ENCODE data around the gene LCLAT1.

The LCLAT1 gene

DNA sequence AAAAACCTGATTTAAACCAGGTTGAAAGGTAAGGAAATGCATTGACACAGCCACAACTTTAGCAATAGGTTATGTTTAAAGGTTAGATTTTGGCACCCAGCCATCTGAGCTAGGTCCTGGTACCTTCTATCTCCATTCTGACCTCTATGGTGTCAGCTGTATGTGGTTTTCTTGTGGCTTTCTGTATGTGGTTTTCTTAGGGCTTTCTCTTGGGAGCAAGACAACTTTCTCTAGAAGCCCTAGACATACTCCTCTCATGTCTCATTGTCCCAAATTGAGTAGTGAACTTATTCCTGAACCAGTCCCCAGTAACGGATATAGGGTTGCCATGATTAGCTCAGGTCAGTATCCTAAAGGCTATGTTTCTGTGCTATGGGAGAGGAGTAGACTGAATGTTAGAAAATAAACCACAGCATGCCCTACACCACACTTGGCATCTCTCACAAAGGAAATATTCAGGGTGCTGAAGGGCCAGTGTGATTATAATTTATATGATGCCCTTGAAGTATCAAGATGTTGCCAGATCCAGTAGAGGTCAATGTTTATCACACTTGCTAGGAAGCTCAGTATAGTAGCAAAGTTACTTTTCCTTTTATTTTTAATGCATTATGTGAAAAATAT is 184.1 kb downstream of the LCLAT1 start:
- ChIA-PET POLR2A (no interaction called here), CTCF (no interaction called here)
- no peak overlapping the region for H3K27ac ChIP-seq (ENCODE audit: extremely low read depth, low read depth, low read length)
- TF ChIP-seq OVOL3 (tag by site-specific recombination; IDR thresholded peaks at IDR 0.05) (no peak), SCRT1 (tag by site-specific recombination; IDR thresholded peaks at IDR 0.05; ENCODE audit: borderline replicate concordance) (no peak), ZNF157 (tag by site-specific recombination; IDR thresholded peaks at IDR 0.05) (no peak), ZNF19 (tag by site-specific recombination; IDR thresholded peaks at IDR 0.05; ENCODE audit: low read depth) (no peak), ZNF768 (tag by site-specific recombination; IDR thresholded peaks at IDR 0.05) (no peak), ZNF521 (tag by site-specific recombination; IDR thresholded peaks at IDR 0.05) (no peak), GLI2 (tag by site-specific recombination; IDR thresholded peaks at IDR 0.05; ENCODE audit: borderline replicate concordance, low read depth) (no peak), SETDB1 (IDR thresholded peaks at IDR 0.05; ENCODE audit: insufficient read length, low read length) (no peak), ZBTB1 (tag by site-specific recombination; IDR thresholded peaks at IDR 0.05) (no peak), ZNF211 (tag by site-specific recombination; IDR thresholded peaks at IDR 0.05; ENCODE audit: low read depth) (no peak), ZNF544 (tag by site-specific recombination; IDR thresholded peaks at IDR 0.05) (no peak), ZNF785 (tag by site-specific recombination; IDR thresholded peaks at IDR 0.05) (no peak), ZFHX2 (tag by site-specific recombination; conservative IDR thresholded peaks at IDR 0.05) (no peak), HOXC10 (CRISPR knock-in tag; IDR thresholded peaks at IDR 0.05) (no peak)
- TF ChIP-seq, protein P1, sequence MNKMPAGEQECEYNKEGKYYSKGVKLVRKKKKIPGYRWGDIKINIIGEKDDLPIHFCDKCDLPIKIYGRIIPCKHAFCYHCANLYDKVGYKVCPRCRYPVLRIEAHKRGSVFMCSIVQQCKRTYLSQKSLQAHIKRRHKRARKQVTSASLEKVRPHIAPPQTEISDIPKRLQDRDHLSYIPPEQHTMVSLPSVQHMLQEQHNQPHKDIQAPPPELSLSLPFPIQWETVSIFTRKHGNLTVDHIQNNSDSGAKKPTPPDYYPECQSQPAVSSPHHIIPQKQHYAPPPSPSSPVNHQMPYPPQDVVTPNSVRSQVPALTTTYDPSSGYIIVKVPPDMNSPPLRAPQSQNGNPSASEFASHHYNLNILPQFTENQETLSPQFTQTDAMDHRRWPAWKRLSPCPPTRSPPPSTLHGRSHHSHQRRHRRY (tag by site-specific recombination; IDR thresholded peaks at IDR 0.05) = no peak
- TF ChIP-seq, protein P2, sequence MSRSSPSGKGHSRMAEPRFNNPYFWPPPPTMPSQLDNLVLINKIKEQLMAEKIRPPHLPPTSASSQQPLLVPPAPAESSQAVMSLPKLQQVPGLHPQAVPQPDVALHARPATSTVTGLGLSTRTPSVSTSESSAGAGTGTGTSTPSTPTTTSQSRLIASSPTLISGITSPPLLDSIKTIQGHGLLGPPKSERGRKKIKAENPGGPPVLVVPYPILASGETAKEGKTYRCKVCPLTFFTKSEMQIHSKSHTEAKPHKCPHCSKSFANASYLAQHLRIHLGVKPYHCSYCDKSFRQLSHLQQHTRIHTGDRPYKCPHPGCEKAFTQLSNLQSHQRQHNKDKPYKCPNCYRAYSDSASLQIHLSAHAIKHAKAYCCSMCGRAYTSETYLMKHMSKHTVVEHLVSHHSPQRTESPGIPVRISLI (tag by site-specific recombination; IDR thresholded peaks at IDR 0.05) = no peak
- TF ChIP-seq, protein P3, sequence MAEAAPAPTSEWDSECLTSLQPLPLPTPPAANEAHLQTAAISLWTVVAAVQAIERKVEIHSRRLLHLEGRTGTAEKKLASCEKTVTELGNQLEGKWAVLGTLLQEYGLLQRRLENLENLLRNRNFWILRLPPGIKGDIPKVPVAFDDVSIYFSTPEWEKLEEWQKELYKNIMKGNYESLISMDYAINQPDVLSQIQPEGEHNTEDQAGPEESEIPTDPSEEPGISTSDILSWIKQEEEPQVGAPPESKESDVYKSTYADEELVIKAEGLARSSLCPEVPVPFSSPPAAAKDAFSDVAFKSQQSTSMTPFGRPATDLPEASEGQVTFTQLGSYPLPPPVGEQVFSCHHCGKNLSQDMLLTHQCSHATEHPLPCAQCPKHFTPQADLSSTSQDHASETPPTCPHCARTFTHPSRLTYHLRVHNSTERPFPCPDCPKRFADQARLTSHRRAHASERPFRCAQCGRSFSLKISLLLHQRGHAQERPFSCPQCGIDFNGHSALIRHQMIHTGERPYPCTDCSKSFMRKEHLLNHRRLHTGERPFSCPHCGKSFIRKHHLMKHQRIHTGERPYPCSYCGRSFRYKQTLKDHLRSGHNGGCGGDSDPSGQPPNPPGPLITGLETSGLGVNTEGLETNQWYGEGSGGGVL (tag by site-specific recombination; IDR thresholded peaks at IDR 0.05) = no peak
- TF ChIP-seq, protein P4, sequence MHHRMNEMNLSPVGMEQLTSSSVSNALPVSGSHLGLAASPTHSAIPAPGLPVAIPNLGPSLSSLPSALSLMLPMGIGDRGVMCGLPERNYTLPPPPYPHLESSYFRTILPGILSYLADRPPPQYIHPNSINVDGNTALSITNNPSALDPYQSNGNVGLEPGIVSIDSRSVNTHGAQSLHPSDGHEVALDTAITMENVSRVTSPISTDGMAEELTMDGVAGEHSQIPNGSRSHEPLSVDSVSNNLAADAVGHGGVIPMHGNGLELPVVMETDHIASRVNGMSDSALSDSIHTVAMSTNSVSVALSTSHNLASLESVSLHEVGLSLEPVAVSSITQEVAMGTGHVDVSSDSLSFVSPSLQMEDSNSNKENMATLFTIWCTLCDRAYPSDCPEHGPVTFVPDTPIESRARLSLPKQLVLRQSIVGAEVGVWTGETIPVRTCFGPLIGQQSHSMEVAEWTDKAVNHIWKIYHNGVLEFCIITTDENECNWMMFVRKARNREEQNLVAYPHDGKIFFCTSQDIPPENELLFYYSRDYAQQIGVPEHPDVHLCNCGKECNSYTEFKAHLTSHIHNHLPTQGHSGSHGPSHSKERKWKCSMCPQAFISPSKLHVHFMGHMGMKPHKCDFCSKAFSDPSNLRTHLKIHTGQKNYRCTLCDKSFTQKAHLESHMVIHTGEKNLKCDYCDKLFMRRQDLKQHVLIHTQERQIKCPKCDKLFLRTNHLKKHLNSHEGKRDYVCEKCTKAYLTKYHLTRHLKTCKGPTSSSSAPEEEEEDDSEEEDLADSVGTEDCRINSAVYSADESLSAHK (tag by site-specific recombination; IDR thresholded peaks at IDR 0.05) = no peak
- TF ChIP-seq, protein P5, sequence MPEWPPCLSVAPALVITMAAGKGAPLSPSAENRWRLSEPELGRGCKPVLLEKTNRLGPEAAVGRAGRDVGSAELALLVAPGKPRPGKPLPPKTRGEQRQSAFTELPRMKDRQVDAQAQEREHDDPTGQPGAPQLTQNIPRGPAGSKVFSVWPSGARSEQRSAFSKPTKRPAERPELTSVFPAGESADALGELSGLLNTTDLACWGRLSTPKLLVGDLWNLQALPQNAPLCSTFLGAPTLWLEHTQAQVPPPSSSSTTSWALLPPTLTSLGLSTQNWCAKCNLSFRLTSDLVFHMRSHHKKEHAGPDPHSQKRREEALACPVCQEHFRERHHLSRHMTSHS (tag by site-specific recombination; IDR thresholded peaks at IDR 0.05) = no peak
- H3K9me3 ChIP-seq (ENCODE audit: control insufficient read depth, insufficient read depth, low read depth, low read length) = no peaks in the 10 kb centered on the region
- no peaks in the 10 kb centered on the region for H3K36me3 ChIP-seq (ENCODE audit: control insufficient read depth in 2 of 2, insufficient read depth in 1 of 2, low read length in 2 of 2)
- H3K4me1 ChIP-seq (ENCODE audit: control insufficient read depth, insufficient read depth, low read length) = no peaks in the 10 kb centered on the region
- no peak overlapping the region for H3K4me3 ChIP-seq (ENCODE audit: low read depth, low read length)

Data from HEK293 (cell line).